GM19397 (cell line): Measurements from ENCODE around the gene UFD1.

Experiments used
- ATAC-seq: cut with Tn5 transposase; IDR thresholded peaks from one replicate; pipeline ENCODE4 v1.9.1; 2021; ENCODE audit warnings: mild to moderate bottlenecking, moderate library complexity; ENCODE audit not compliant: unreplicated experiment

UFD1 gene

GRCh38 chr22:19400881-19401280 is 78.1 kb downstream of the UFD1 start:
- no peak for ATAC-seq
